Raji (cell line): ENCODE measurements around the gene PRR7.

Source experiments
- POLR2A ChIP-seq: IDR thresholded peaks from 2 replicates; pipeline ENCODE4 v1.6.1; 2011; ENCODE audit warnings: low read depth, low read length, control low read depth; ENCODE audit not compliant: insufficient read depth

The PRR7 gene

GRCh38 chr5:177430972-177431316 is 15.7 kb upstream of the PRR7 start:
- no peak for TF ChIP-seq POLR2A

- peak; percentile 23; the same call in 1 of the 2 replicates for TF ChIP-seq POLR2A
Measured at GRCh38 chr5:177431317-177432142, 15.1 kb upstream of the PRR7 start.

- TF ChIP-seq POLR2A = no peak
Measured at GRCh38 chr5:177432143-177432838, 14.3 kb upstream of the PRR7 start.

- no peak for TF ChIP-seq POLR2A
Measured at GRCh38 chr5:177432839-177433657, 13.6 kb upstream of the PRR7 start.

- no peak for TF ChIP-seq POLR2A
Measured at GRCh38 chr5:177433658-177434217, 12.9 kb upstream of the PRR7 start.

- no peak for TF ChIP-seq POLR2A
Measured at GRCh38 chr5:177434437-177434836, 12.2 kb upstream of the PRR7 start.

GRCh38 chr5:177434942-177435738 is 11.5 kb upstream of the PRR7 start:
- TF ChIP-seq POLR2A = no peak

- no peak for TF ChIP-seq POLR2A
Measured at GRCh38 chr5:177435847-177436536, 10.6 kb upstream of the PRR7 start.

GRCh38 chr5:177437623-177438022 is 9.0 kb upstream of the PRR7 start:
- no peak for TF ChIP-seq POLR2A

GRCh38 chr5:177438468-177438867 is 8.1 kb upstream of the PRR7 start:
- TF ChIP-seq POLR2A = no peak

- no peak for TF ChIP-seq POLR2A
Measured at GRCh38 chr5:177439518-177440053, 7.0 kb upstream of the PRR7 start.

- no peak for TF ChIP-seq POLR2A
Measured at GRCh38 chr5:177440211-177440989, 6.2 kb upstream of the PRR7 start.

- TF ChIP-seq POLR2A = no peak
Measured at GRCh38 chr5:177440990-177441780, 5.4 kb upstream of the PRR7 start.
